Testis (tissue), 3 donors: ENCODE data around the gene METTL18. TPM values are rescaled to one million over a fixed set of nuclear protein-coding genes. Genes with fewer than 3 reads are reported as not detected.

Source experiments
- DNase-seq: peaks from one replicate; pipeline ENCODE4 v3.0.0-alpha.2; 2019
- H3K27ac ChIP-seq, 2 donors: fragments of 200-600 bp; sonication (generic); one replicate each; pipeline ENCODE4 v1.5.1; 2019
- H3K27me3 ChIP-seq: fragments of 200-600 bp; sonication (generic); one replicate; pipeline ENCODE4 v1.5.1; 2019
- H3K36me3 ChIP-seq: fragments of 200-600 bp; sonication (generic); one replicate; pipeline ENCODE4 v1.5.1; 2017; ENCODE audit warnings: low read depth; ENCODE audit errors: missing control alignments
- H3K4me1 ChIP-seq: fragments of 200-600 bp; sonication (generic); one replicate; pipeline ENCODE4 v1.5.1; 2019
- H3K4me3 ChIP-seq, 2 donors: fragments of 200-600 bp; sonication (generic); one replicate each; pipeline ENCODE4 v1.5.1; 2017 to 2019
- H3K9me3 ChIP-seq: fragments of 200-600 bp; sonication (generic); one replicate; pipeline ENCODE4 v1.5.1; 2017
- POLR2A ChIP-seq: fragments of 450-650 bp; IDR thresholded peaks from one replicate; pipeline ENCODE4 v1.6.1; 2017; ENCODE audit warnings: antibody characterized with exemption, mild to moderate bottlenecking, moderate library complexity
- WGBS, 2 donors: methylation state at CpG; one replicate each; pipeline ENCODE4 v1.1.5; 2018; 5-methylcytosine and 5-hydroxymethylcytosine counted together
- intact Hi-C: fragments of 100-400 bp; cut with DNase I; formaldehyde crosslinking; loops from one replicate; pipeline ENCODE4 v1.15.1; 2023; ENCODE audit warnings: low total_unique reads
- polyA plus RNA-seq: library from polyadenylated mRNA; stranded (reverse); fragments of 350-450 nt; fragmentation: Illumina TruSeq; extraction: RNeasy Lipid Tissue Mini Kit (QIAGEN cat#74804); gene quantifications from one replicate; pipeline ENCODE4 v1.2.3, GENCODE V29; 2014; ENCODE audit warnings: low read depth, low replicate concordance; ENCODE audit not compliant: insufficient read depth
- total RNA-seq, 2 donors: library from RNA; depleted of rRNA; stranded (reverse); fragments of >200 nt; gene quantifications; one replicate each; pipeline ENCODE4 v1.2.3, GENCODE V29; 2016
- TF ChIP-seq, protein P1 (sequence below), 3 experiments: fragments of 450-650 bp in 2 of 3; fragments of 200-600 bp in 1 of 3; sonication (generic) in 1 of 3; IDR thresholded peaks; one replicate each; pipeline ENCODE4 v1.5.1; 2016 to 2019; ENCODE audit warnings: antibody characterized with exemption in 3 of 3, mild to moderate bottlenecking in 2 of 3, moderate library complexity in 1 of 3

METTL18 gene
- total and polyA plus RNA-seq, 3 donors from 2014 or later = 6.4 to 8.6 (median 6.6) TPM

DNA sequence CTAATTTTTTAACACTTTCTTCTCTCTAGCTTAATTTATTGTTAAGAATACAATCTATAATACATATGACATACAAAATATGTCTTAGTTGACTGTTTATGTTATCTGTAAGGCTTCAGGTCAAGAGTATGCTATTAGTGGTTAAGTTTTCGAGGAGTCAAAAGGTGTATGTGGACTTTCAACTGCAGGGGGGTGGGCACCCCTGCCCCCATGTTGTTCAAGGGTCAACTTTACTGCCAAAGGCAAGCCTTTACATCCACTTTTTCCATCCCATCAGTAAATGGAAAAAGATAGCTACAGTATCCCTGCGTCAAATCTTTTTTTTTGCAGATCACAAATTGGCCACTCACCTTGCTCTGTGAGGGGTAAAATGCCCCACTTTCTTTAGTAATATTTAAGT, 6.3 kb downstream of the METTL18 start:
- WGBS, 2 donors = 85 to 96% methylated on average over 2 of the region's 2 CpGs

DNA sequence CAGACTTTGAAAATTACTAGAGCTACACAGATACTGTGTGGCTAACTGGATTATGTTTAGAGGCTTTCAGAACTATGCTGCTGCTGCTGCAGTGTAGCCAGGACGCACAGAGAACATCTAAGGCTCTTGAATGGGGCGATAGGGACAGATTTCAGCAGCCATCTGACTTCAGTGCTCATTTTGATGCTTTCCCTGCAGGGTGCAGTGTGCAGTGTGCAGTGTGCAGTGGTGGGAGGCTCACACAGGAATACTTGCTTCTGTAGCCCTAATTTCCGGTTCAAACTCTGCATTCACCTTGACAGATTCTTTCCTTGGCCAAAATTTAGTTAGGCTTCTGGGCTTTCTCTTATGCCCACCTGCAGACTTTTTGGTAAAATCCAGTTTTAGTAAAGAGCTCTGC, 7.7 kb downstream of the METTL18 start:
- no peak for TF ChIP-seq POLR2A
- TF ChIP-seq, protein P1, sequence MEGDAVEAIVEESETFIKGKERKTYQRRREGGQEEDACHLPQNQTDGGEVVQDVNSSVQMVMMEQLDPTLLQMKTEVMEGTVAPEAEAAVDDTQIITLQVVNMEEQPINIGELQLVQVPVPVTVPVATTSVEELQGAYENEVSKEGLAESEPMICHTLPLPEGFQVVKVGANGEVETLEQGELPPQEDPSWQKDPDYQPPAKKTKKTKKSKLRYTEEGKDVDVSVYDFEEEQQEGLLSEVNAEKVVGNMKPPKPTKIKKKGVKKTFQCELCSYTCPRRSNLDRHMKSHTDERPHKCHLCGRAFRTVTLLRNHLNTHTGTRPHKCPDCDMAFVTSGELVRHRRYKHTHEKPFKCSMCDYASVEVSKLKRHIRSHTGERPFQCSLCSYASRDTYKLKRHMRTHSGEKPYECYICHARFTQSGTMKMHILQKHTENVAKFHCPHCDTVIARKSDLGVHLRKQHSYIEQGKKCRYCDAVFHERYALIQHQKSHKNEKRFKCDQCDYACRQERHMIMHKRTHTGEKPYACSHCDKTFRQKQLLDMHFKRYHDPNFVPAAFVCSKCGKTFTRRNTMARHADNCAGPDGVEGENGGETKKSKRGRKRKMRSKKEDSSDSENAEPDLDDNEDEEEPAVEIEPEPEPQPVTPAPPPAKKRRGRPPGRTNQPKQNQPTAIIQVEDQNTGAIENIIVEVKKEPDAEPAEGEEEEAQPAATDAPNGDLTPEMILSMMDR (IDR thresholded peaks at IDR 0.05) = no peak
- no peak overlapping the region for H3K4me3 ChIP-seq
- H3K36me3 ChIP-seq = no peaks in the 10 kb centered on the region
- WGBS, 2 donors = 45 to 67% methylated on average over 3 of the region's 3 CpGs
- no peaks in the 10 kb centered on the region for H3K9me3 ChIP-seq
- no peaks in the 10 kb centered on the region for H3K27me3 ChIP-seq
- H3K4me1 ChIP-seq = no peaks in the 10 kb centered on the region
- intact Hi-C loops = no loop called here
- DNase-seq = no peak
- no peak overlapping the region for H3K27ac ChIP-seq

More for the DNA sequence above, 6.3 kb downstream of the METTL18 start:
- Histone ChIP-seq H3K9me3 (no peaks in the 10 kb centered on the region), H3K36me3 (no peaks in the 10 kb centered on the region), H3K4me1 (no peaks in the 10 kb centered on the region), H3K4me3 (no peak overlapping the region), H3K27ac (no peak overlapping the region), H3K27me3 (no peaks in the 10 kb centered on the region)
- TF ChIP-seq POLR2A = no peak
- TF ChIP-seq, protein P1 (IDR thresholded peaks at IDR 0.05) = no peak
- intact Hi-C loops = no loop called here
- no peak for DNase-seq

DNA sequence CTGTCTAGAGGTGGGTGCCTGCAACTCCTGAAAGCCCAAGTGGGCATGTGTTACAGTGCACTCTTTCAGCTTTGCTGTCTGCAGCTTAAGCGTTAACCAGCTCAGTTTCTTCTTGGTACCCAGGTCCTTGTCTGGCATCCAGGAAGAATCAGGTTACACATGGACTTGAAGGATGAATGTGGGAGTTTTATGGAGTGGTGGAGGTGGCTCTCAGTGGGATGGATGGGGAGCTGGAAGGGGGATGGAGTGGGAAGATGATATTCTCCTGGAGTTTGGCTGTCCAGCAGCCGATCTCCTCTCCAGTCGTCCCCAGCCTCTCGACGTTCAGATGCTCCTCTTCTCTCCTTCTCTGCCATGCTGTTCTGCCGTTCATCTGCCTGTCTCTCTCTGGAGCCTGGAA, 9.4 kb downstream of the METTL18 start:
- Histone ChIP-seq H3K4me3 (no peak overlapping the region), H3K4me1 (no peaks in the 10 kb centered on the region), H3K27ac (no peak overlapping the region), H3K9me3 (no peaks in the 10 kb centered on the region), H3K36me3 (no peaks in the 10 kb centered on the region), H3K27me3 (no peaks in the 10 kb centered on the region)
- WGBS, 2 donors = 76 to 92% methylated on average over 5 to 6 of the region's 6 CpGs
- TF ChIP-seq, protein P1 (IDR thresholded peaks at IDR 0.05) = no peak
- TF ChIP-seq POLR2A = no peak
- DNase-seq = no peak
- intact Hi-C loops = no loop called here

DNA sequence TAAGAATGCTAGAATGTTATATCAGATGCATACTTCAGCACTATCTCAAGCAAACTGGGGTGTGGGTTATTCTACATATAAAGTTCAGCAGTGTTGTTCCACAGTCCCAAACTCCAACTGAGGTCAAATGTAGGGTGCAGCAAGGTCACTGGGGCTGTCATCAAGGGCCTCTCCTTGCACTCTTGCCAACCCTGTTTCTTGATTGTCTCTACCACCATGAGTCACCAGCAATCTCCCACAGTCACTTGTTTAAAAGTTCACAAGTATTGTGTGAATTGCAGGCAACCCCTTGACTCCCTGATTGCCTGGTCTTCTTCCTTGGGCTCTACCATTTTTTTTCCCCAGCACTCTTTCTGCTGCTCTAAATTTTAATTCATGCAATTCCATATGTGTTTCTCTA, 10.6 kb downstream of the METTL18 start:
- Histone ChIP-seq H3K9me3 (no peaks in the 10 kb centered on the region), H3K4me1 (no peaks in the 10 kb centered on the region), H3K36me3 (no peaks in the 10 kb centered on the region), H3K4me3 (no peak overlapping the region), H3K27ac (no peak overlapping the region), H3K27me3 (no peaks in the 10 kb centered on the region)
- intact Hi-C loops = no loop called here
- DNase-seq = no peak
- TF ChIP-seq, protein P1 (IDR thresholded peaks at IDR 0.05) = no peak
- no peak for TF ChIP-seq POLR2A

DNA sequence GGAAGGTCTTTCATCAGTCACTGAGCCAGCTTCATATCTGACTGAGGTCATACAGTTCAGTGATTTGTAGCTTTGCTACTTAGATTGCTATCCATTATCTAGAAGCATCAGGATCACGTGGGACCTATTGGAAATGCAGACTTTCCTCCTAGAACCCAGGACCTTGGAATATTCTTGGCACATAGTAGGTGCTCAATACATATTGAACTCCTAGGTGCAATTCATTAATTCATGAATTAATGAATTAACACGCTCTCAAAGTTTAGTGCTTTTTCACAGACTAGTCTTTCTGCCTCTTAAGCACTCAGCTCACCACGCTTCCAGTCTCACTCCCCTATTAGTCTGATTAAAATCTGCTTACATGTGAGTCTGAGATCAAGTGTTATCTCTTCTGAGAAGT, 12.1 kb downstream of the METTL18 start:
- Histone ChIP-seq H3K9me3 (no peaks in the 10 kb centered on the region), H3K4me1 (no peaks in the 10 kb centered on the region), H3K36me3 (no peaks in the 10 kb centered on the region), H3K4me3 (no peak overlapping the region), H3K27ac (no peak overlapping the region), H3K27me3 (no peaks in the 10 kb centered on the region)
- TF ChIP-seq, protein P1 (IDR thresholded peaks at IDR 0.05) = no peak
- no peak for TF ChIP-seq POLR2A
- no peak for DNase-seq
- 60 to 69% methylated on average over 3 of the region's 3 CpGs for WGBS, 2 donors
- intact Hi-C loops = no loop called here
